Uterus (tissue), 4 donors: ENCODE results near the gene GCNT1. TPM values are rescaled to one million over a fixed set of nuclear protein-coding genes. Genes with fewer than 3 reads are reported as not detected.
"Not testable (repeated sequence)": the region's sequence is repeated elsewhere in the genome, so short reads cannot be mapped to it uniquely, and the experiment has no call there.

ENCODE experiments used
- DNase-seq, 2 donors: peaks; one replicate each; pipeline ENCODE4 v3.0.0-alpha.2; 2019 to 2020
- H3K27ac ChIP-seq, 2 donors: fragments of 200-600 bp; sonication (generic); 1 replicate in 1 of 2; 2 replicates in 1 of 2; pipeline ENCODE4 v1.5.1; 2016 to 2018
- H3K27me3 ChIP-seq, 2 donors: fragments of 200-600 bp; sonication (generic); one replicate each; pipeline ENCODE4 v1.5.1; 2018 to 2019; ENCODE audit warnings: control low read depth in 1 of 2
- H3K36me3 ChIP-seq, 2 donors: fragments of 200-600 bp; sonication (generic); one replicate each; pipeline ENCODE4 v1.5.1; 2019; ENCODE audit warnings: control low read depth in 1 of 2
- H3K4me1 ChIP-seq, 2 donors: fragments of 200-600 bp; sonication (generic); one replicate each; pipeline ENCODE4 v1.5.1; 2018 to 2019; ENCODE audit warnings: control low read depth in 1 of 2
- H3K4me3 ChIP-seq, 2 donors: fragments of 200-600 bp; sonication (generic); 1 replicate in 1 of 2; 2 replicates in 1 of 2; pipeline ENCODE4 v1.5.1; 2018 to 2019; ENCODE audit warnings: mild to moderate bottlenecking in 1 of 2
- H3K9me3 ChIP-seq, 2 donors: fragments of 200-600 bp; sonication (generic); one replicate each; pipeline ENCODE4 v1.5.1; 2019; ENCODE audit warnings: control low read depth in 1 of 2
- POLR2A ChIP-seq, 2 donors: fragments of 450-650 bp; IDR thresholded peaks; one replicate each; pipeline ENCODE4 v1.6.1; 2016; ENCODE audit warnings: antibody characterized with exemption in 2 of 2, mild to moderate bottlenecking in 1 of 2, moderate library complexity in 1 of 2
- intact Hi-C: fragments of 100-400 bp; cut with DNase I; formaldehyde crosslinking; loops from one replicate; pipeline ENCODE4 v1.15.1; 2023; ENCODE audit warnings: low total_unique reads
- total RNA-seq, 4 donors: library from RNA; depleted of rRNA in 3 of 4; stranded (reverse); fragments of >200 nt in 3 of 4; gene quantifications; one replicate each; pipeline versions ENCODE4 v1.1.0 to v1.2.4, GENCODE V29; 2014 to 2023
- TF ChIP-seq, protein P1 (sequence below), 4 experiments: fragments of 200-600 bp in 2 of 4; fragments of 450-650 bp in 2 of 4; sonication (generic) in 2 of 4; IDR thresholded peaks; one replicate each; pipeline ENCODE4 v1.5.1; 2016 to 2019; ENCODE audit warnings: antibody characterized with exemption in 4 of 4, mild to moderate bottlenecking in 2 of 4, moderate library complexity in 1 of 4
- donor health status: DM: yes; HTN: yes; CAD: no.

The GCNT1 gene
- total RNA-seq, 4 donors from 2014 or later = 1.8 to 30.7 (median 8.9) TPM

DNA sequence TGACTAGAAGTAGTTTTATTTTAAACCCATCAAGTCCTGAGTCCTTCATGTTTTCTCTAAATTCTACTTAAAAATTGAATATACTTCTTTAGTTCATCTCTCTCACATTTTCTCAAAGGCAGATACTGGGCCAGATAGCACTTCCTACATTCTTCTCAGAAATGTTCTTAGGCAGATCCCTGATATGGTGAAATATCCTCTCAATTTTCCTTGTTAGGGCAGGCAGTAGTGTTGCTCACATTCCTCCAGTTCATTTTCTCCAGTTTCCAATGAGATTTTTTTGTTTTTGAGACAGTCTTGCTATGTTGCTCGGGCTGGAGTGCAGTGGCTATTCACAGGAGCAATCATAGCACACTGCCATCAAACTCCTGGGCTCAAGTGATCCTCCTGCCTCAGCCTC lies 5.7 kb downstream of the GCNT1 start:
- DNase-seq = no peak
- H3K36me3 ChIP-seq = no peaks in the 10 kb centered on the region
- H3K4me1 ChIP-seq = no peaks in the 10 kb centered on the region
- no peaks in the 10 kb centered on the region for H3K9me3 ChIP-seq
- intact Hi-C loops = no loop called here
- no peak overlapping the region for H3K4me3 ChIP-seq
- TF ChIP-seq POLR2A (IDR thresholded peaks at IDR 0.05) = no peak
- TF ChIP-seq, protein P1, sequence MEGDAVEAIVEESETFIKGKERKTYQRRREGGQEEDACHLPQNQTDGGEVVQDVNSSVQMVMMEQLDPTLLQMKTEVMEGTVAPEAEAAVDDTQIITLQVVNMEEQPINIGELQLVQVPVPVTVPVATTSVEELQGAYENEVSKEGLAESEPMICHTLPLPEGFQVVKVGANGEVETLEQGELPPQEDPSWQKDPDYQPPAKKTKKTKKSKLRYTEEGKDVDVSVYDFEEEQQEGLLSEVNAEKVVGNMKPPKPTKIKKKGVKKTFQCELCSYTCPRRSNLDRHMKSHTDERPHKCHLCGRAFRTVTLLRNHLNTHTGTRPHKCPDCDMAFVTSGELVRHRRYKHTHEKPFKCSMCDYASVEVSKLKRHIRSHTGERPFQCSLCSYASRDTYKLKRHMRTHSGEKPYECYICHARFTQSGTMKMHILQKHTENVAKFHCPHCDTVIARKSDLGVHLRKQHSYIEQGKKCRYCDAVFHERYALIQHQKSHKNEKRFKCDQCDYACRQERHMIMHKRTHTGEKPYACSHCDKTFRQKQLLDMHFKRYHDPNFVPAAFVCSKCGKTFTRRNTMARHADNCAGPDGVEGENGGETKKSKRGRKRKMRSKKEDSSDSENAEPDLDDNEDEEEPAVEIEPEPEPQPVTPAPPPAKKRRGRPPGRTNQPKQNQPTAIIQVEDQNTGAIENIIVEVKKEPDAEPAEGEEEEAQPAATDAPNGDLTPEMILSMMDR (IDR thresholded peaks at IDR 0.05) = no peak
- H3K27ac ChIP-seq = no peak overlapping the region
- no peaks in the 10 kb centered on the region for H3K27me3 ChIP-seq

DNA sequence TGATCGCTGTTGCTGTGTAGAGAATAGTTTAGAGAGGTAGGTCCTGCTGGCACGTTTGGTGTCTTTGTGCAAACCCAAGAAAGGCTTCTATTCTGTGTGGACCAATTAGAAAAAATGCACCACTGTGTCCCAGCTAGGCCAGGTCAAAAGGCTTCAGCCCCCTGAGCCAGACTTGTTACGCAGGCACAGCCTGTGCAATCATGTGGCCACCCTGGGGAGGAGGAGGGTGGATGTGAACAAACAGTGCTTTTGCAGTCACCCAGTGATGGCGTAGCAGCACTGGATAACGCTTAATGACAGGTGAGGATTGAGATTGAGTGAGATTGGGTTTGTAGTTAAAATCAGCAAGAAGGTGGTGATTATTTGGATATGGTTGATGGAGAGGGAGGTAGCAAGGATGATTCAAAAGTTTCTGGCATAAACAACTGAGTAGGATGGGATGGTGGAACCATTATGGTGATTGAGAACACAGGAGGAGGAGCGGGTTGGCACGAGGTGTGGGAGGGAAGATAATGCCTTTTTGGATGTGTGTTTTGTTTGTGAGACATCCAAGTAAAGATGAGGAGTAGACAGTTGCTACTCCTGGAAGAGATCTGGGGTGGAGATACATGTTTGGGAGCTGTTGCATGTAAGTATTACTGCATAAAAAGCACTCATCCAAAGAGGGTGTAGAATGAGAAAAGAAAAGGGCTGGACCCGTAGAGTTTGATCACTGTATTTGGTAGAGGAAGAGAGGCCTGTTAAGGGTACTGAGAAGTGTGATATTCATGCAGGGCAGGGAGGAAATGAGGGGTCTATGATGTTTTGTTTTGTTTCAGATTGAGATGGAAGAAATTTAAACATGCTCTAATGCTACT lies 6.7 kb downstream of the GCNT1 start:
- no peak overlapping the region for H3K27ac ChIP-seq
- TF ChIP-seq POLR2A (IDR thresholded peaks at IDR 0.05) = no peak
- TF ChIP-seq, protein P1 (IDR thresholded peaks at IDR 0.05) = no peak
- no peak overlapping the region for H3K4me3 ChIP-seq
- intact Hi-C loops = no loop called here
- H3K27me3 ChIP-seq = no peaks in the 10 kb centered on the region
- H3K9me3 ChIP-seq = no peaks in the 10 kb centered on the region
- no peaks in the 10 kb centered on the region for H3K36me3 ChIP-seq
- no peaks in the 10 kb centered on the region for H3K4me1 ChIP-seq
- no peak for DNase-seq

DNA sequence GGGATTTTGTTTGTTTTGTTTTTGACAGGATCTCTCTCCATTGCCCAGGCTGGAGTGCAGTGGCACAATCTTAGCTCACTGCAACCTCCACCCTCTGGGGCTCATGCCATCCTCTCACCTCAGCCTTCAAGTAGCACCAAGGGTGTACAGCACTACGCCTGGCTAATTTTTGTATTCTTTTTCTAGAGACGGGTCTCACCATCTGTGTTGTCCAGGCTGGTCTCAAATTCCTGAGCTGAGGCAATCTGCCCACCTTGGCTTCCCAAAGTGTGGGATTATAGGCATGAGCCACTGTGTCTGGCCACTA lies 7.3 kb downstream of the GCNT1 start:
- no peak for DNase-seq
- TF ChIP-seq POLR2A (IDR thresholded peaks at IDR 0.05) = no peak
- TF ChIP-seq, protein P1 (IDR thresholded peaks at IDR 0.05) = no peak
- intact Hi-C loops = no loop called here

DNA sequence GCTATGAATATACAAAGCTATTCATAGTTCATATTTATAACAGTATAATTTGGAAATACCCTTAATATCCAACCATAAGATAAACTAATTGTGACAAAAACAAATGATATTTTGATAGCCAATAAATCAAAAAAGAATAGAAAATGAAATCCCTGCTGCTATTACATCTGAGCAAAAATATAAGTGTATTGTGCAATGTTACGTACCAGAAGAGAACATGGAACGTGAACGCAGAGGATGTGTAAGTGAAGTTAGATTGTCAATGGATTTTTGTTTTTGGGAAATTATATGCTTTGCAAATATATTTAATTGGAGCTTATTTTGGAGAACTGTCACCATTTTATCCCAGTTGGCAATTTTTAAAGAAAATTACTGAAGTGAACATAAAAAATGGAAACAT lies 15.4 kb downstream of the GCNT1 start:
- H3K9me3 ChIP-seq = no peaks in the 10 kb centered on the region
- DNase-seq = no peak
- no peak overlapping the region for H3K4me3 ChIP-seq
- intact Hi-C loops = no loop called here
- no peaks in the 10 kb centered on the region for H3K4me1 ChIP-seq
- no peak for TF ChIP-seq POLR2A (IDR thresholded peaks at IDR 0.05)
- TF ChIP-seq, protein P1 (IDR thresholded peaks at IDR 0.05) = no peak
- H3K27me3 ChIP-seq = no peaks in the 10 kb centered on the region
- H3K36me3 ChIP-seq = no peaks in the 10 kb centered on the region
- H3K27ac ChIP-seq = no peak overlapping the region

More for the DNA sequence above, 7.3 kb downstream of the GCNT1 start:
- Histone ChIP-seq H3K9me3 (no peaks in the 10 kb centered on the region), H3K4me3 (no peak overlapping the region), H3K4me1 (no peaks in the 10 kb centered on the region), H3K27me3 (no peaks in the 10 kb centered on the region), H3K27ac (no peak overlapping the region), H3K36me3 (no peaks in the 10 kb centered on the region)

- H3K27ac ChIP-seq = no peak overlapping the region
- H3K4me1 ChIP-seq = no peaks in the 10 kb centered on the region
- intact Hi-C loops = no loop called here
- H3K27me3 ChIP-seq = no peaks in the 10 kb centered on the region
- H3K4me3 ChIP-seq = no peak overlapping the region
- DNase-seq = no peak
- TF ChIP-seq, protein P1 (IDR thresholded peaks at IDR 0.05) = no peak
- TF ChIP-seq POLR2A (IDR thresholded peaks at IDR 0.05) = no peak
- no peaks in the 10 kb centered on the region for H3K9me3 ChIP-seq
- H3K36me3 ChIP-seq = no peaks in the 10 kb centered on the region
Measured at GRCh38 chr9:76475686-76476085, 16.7 kb downstream of the GCNT1 start.

DNA sequence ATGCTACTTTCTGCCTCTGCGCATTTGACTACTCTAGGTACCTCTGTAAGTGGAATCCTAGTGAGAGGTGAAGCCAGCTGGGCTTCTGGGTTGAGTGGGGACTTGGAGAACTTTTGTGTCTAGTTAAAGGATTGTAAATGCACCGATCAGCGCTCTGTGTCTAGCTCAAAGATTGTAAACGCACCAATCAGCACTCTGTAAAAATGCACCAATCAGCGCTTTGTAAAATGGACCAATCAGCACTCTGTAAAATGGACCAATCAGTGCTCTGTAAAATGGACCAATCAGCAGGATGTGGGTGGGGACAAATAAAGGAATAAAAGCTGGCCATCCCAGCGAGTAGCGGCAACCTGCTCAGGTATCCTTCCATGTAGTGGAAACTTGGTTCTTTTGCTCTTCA lies 18.8 kb downstream of the GCNT1 start:
- H3K36me3 ChIP-seq, H3K27me3 ChIP-seq, DNase-seq, H3K27ac ChIP-seq, intact Hi-C loops, H3K4me1 ChIP-seq, H3K9me3 ChIP-seq, H3K4me3 ChIP-seq: not testable (repeated sequence)
